Measurements from ENCODE around the gene MRC2. TPM values are rescaled to one million over a fixed set of nuclear protein-coding genes. Genes with fewer than 3 reads are reported as not detected.

MRC2 gene
- total and polyA plus RNA-seq, 9 of the 15 experiments (the other 6 are each of a cell fraction or from before 2014, with no cell fraction given): 0.28 to 11.5 (median 6.6) TPM

GRCh38 chr17:62717589-62717855 is 90.1 kb downstream of the MRC2 start (continued):
- no peak for TF ChIP-seq TRIM25 (IDR thresholded peaks at IDR 0.05; ENCODE audit: borderline replicate concordance)
- TF ChIP-seq FOXJ3 (CRISPR knock-in tag; IDR thresholded peaks at IDR 0.05): no peak
- no peak for TF ChIP-seq RFX7 (CRISPR knock-in tag; IDR thresholded peaks at IDR 0.05)
- TF ChIP-seq RAD51 (IDR thresholded peaks at IDR 0.05; ENCODE audit: borderline replicate concordance, low read depth): no peak
- TF ChIP-seq, protein P1, sequence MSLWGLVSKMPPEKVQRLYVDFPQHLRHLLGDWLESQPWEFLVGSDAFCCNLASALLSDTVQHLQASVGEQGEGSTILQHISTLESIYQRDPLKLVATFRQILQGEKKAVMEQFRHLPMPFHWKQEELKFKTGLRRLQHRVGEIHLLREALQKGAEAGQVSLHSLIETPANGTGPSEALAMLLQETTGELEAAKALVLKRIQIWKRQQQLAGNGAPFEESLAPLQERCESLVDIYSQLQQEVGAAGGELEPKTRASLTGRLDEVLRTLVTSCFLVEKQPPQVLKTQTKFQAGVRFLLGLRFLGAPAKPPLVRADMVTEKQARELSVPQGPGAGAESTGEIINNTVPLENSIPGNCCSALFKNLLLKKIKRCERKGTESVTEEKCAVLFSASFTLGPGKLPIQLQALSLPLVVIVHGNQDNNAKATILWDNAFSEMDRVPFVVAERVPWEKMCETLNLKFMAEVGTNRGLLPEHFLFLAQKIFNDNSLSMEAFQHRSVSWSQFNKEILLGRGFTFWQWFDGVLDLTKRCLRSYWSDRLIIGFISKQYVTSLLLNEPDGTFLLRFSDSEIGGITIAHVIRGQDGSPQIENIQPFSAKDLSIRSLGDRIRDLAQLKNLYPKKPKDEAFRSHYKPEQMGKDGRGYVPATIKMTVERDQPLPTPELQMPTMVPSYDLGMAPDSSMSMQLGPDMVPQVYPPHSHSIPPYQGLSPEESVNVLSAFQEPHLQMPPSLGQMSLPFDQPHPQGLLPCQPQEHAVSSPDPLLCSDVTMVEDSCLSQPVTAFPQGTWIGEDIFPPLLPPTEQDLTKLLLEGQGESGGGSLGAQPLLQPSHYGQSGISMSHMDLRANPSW (CRISPR knock-in tag; IDR thresholded peaks at IDR 0.05): no peak
- no peak for TF ChIP-seq ZNF23 (CRISPR knock-in tag; IDR thresholded peaks at IDR 0.05)
- no peak for TF ChIP-seq TSHZ1 (CRISPR knock-in tag; IDR thresholded peaks at IDR 0.05)

Measured in K562 (cell line).